SW 1271 (cell line): ENCODE data around the gene GRIK1.
A peak's percentile ranks its signal among the peaks of the same experiment; 100 is the strongest.

Source experiments
- DNase-seq, 2 experiments: peaks; one replicate each; lab custom pipeline; 2025; lab: John Stamatoyannopoulos, UW

The GRIK1 gene

GRCh38 chr21:29909571-29909970 is 30.2 kb downstream of the GRIK1 start:
- DNase-seq: no peak

DNA sequence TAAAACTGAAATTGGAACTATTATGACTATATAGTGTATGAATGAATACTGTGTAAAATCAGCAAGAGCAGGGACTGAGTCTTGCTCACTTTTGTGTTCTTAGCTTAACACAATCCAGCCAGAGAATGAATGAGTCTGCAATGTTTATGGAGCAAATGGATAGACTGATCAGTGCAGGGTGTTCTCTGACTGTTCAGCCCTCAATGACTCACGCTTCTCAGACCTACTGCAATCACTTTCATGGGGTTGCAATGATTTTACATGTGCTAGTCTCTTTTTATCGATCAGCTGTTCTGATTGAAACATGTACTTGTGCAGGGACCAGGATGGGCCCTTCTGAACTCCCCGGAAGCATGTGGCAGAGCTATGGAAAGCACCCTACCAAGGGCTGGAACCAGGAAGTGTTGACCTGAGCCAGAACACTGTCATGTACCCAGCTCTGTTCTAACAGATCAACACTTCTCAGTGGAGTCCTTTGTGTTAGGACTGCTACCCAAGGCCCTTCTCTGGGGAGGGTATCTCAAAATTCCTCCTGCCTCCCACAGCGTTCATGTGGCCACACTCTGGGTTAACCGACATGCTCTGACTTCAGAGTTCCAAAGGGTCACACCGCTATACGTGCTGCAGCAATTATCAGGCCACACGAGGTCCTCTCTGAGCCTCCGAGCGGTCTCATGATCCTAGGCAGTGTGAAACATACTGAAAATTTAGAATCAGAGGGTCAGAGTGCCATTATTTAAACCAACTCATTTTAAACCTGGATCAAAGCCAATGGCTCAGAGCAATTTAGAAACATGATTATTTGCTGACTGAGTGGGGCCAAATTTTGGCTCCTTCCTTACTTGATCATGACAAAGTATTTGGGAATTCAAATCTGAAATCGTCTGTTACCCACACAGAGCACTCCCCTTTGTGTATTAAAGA is 35.2 kb downstream of the GRIK1 start:
- DNase-seq: no peak

GRCh38 chr21:29896884-29897283 is 42.9 kb downstream of the GRIK1 start:
- DNase-seq: no peak

GRCh38 chr21:29893687-29894086 is 46.1 kb downstream of the GRIK1 start:
- DNase-seq: no peak

- DNase-seq: no peak
Observed at GRCh38 chr21:29892379-29892778, 47.4 kb downstream of the GRIK1 start.

DNA sequence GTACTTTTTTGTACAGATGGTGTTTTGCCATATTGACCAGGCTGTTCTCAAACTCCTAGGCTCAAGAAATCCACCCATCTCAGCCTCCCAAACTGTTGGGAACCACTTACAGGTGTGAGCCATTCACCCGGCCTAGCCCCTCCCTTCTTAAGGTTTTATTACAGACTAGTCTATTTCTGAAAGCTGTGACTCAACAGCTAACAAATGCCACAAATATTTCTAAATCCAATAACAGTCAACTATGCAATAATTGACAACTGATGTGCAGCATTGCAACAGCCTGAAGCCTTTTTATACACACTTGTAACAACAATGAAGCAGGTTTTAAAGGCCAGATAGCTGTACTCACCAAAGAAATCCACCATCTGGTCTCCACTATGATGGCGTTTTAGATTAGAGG is 51.4 kb downstream of the GRIK1 start:
- DNase-seq: no peak

- no peak for DNase-seq
Observed at GRCh38 chr21:29887313-29888009, 52.3 kb downstream of the GRIK1 start.

GRCh38 chr21:29885491-29885890 is 54.3 kb downstream of the GRIK1 start:
- DNase-seq: no peak

DNA sequence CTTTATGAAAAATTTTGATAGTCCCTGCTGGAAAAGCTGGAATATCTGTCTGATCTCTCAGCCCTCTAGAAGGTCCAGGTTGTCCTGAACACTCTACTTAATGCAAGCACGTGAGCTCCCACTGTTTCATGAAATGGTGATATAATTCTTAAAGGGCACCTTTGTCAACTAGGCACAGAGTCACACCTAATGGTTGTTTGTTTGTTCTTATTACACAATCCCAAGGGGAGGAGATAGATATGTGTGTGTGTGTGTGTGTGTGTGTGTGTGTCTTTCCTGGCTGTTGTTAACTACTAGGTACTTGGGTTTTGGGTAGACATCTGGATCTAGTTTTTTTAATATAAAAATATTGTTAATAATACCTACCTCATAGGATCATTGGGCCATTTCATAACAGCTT is 63.9 kb downstream of the GRIK1 start:
- DNase-seq: no peak

DNA sequence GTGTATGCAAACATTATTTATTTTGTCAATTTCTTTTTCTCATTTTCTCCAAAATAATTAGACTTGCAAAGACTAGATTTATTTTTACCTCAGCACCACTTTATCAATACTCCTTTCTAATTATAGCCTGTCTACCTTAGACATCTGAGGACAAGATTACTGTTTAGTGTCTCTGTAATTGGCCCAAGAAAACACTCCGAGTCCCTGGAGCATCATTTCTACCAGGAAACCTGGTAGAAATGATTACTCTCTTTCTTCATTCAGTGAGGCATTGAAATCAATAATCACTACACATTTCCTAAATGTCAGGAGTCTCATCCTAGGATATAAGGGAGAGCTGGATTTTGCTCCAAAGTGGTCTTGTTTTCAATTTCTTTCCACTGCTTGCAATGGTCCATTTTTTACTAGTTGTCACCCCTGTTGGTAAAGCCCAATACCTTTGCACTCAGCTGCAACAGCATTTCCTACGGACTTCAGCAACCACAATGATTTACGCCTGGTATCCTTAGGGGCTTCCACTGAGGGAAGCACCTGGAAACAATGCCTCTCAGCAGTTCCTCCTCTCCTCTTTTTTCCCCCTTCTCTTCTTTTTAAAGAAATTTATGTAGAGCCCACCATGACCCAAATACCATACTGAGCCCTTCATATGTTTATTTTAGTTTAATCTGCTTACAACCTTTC is 64.6 kb downstream of the GRIK1 start:
- DNase-seq: no peak

- DNase-seq: no peak
Observed at GRCh38 chr21:29873908-29874307, 65.9 kb downstream of the GRIK1 start.

DNA sequence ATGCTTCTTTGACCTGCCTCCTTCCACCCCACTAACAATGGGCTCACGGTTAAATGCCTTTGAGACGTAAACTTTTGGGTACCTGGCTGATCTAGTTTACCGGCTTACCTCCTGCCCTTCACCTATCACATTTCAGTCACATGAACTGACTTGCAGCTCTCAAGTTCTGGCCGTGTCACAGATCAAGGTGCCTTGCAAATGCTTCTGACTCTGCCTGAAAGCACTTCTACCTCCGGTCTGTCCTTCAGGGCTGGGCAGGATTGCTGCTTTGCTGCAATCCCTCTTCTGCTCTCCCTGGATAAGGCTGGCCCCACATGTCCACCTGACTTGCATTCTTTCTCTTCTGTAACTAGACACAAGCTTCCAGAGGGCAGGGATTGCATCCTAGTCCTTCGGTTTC is 69.0 kb downstream of the GRIK1 start:
- DNase-seq: no peak

- no peak for DNase-seq
Observed at GRCh38 chr21:29867796-29868195, 72.0 kb downstream of the GRIK1 start.

DNA sequence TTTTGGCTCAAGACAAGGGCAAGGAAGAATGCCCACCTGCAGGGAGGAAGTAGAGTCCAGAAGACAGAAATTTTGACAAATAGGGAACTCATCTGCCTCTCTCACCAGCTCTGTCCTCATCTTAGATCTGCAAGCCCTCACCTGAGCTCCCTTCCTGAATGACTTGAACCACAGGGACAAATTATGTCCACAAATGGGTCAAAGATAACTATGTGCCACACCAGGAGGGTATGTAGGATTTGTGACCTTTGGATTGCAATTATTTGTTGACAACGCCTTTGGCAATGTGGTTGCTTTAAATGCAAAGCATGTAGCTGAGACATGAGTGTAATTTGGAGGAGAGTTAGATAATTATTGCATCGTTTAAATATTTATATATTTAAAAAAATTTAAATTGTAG is 79.5 kb downstream of the GRIK1 start:
- DNase-seq: no peak

DNA sequence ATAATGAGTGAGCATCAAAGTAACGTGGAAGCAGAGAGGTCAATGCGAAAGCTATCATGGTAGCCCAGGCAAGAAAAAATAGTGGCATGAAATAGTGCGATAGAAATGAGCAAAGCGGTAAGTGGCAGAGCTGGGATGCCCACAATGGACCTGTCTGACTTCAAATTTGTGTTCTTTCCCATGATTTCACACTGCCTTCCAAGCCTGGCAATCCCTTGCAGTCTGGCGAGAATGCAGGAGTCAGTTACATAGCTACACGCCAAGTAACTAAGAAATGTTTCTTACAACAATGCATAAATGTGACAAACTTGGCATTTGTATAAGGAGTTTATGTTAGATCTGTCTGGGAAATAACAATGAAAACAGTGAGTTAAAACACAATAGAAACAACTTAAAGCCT is 82.6 kb downstream of the GRIK1 start:
- no peak for DNase-seq

DNA sequence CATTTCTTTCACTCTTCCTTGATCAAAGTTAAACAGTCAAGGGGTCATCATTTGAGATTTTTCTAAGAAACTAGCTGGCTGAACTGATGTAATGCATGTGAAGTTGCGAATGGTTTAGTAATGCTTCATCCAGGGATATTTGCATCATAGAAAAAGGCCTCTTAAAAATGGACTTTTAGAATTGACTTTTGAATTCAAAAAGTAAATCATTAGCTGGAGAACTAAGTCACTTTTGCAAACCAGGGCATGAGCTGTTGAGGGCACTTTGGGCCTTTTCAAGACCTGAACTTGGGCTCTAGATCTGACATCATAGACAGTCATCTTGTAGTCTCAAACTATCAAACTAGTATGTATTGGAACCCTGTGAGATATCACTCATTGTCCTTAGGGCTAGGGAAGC is 85.0 kb downstream of the GRIK1 start:
- DNase-seq: no peak

DNA sequence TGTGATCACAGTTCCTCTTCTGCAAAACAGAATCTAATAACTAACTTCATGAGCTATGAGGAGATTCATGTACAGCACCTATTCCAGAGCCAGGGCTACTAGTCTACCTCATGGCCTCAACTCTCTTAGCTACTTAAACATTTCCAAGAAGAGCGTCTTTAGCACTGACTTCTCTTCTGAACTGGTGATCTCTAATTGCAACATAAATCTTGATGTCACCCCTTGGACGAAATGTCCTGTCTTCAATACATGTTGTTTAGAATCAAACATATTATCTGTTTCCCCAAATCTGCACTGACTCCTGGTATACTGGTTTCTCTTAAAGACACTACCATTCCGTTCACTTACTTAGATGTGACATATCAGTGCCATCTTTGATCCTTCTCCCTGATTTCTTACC is 88.2 kb downstream of the GRIK1 start:
- no peak for DNase-seq

DNA sequence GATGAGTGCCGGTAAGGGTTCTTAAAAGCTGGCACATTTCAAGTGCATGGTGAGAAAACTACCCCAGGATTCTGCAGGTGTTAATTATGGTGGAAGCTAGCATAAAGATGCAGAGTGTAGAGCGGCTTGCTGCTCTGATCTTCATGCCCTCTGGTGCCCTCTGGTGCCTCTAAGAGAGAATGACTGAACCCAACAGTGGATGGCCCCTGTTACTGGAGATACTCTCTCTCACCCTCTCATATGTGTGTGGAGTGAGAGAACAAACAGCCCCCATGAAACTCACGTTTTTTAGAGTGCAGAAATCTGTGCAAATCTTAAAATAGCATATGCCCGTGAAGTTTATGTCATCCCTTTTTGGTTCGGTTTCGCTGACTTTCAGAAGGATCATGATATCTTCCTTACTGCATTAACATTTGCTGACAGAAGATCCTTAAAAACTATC is 90.0 kb downstream of the GRIK1 start:
- peak in 1 of 2 experiments; percentile 47 for DNase-seq

- DNase-seq: no peak
Observed at GRCh38 chr21:29843804-29844203, 96.0 kb downstream of the GRIK1 start.

GRCh38 chr21:29834617-29835016 is 105.2 kb downstream of the GRIK1 start:
- DNase-seq: no peak

- no peak for DNase-seq
Observed at GRCh38 chr21:29832217-29832616, 107.6 kb downstream of the GRIK1 start.

GRCh38 chr21:29829564-29830275 is 110.1 kb downstream of the GRIK1 start:
- DNase-seq: no peak
